ENCODE data around the gene YWHAE. TPM values are rescaled to one million over a fixed set of nuclear protein-coding genes. Genes with fewer than 3 reads are reported as not detected.

YWHAE gene
- total and polyA plus RNA-seq, 2 of the 4 experiments (the other 2 are of a cell fraction): 358 to 774 TPM

DNA sequence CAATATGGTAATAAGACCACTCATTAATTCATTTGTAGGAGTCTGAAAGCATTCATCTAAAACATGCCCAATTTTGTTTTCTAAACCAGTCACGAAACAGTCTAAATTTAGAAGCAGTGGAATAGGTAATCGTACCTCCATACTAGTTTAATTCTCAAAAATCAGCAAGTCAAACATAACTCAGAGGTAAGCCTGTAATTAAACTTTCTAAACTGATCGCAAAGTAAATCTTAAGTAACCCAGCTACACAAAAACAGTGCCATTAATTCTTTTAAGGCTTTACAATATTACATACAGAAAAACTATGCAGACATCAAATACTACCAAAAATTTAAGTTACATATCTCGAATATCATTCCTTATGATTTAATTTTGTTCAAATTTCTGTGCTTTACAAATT lies 31.4 kb downstream of the YWHAE start:
- Histone ChIP-seq H4K5ac (ENCODE audit: low read depth, low read length) (no peak overlapping the region), H2BK5ac (ENCODE audit: low read depth, low read length, poor library complexity, severe bottlenecking) (no peak overlapping the region), H3K36me3 (ENCODE audit: control insufficient read depth, insufficient read depth, low read length) (peaks cover 14% of the 10 kb centered on the region), H3K14ac (replicated peaks; ENCODE audit: low read depth, low read length) (no peak overlapping the region), H3K9me1 (ENCODE audit: insufficient read depth, low read length) (peaks cover 12% of the 10 kb centered on the region), H3K4ac (ENCODE audit: low read depth, low read length) (no peak overlapping the region), H3K9ac (ENCODE audit: low read depth, low read length) (no peak overlapping the region), H2AK9ac (replicated peaks; ENCODE audit: low read depth, low read length, poor library complexity) (no peak overlapping the region), H3K4me2 (ENCODE audit: low read depth, low read length) (no peak overlapping the region), H3K9me3 (ENCODE audit: control insufficient read depth, insufficient read depth, low read length) (no peaks in the 10 kb centered on the region), H3K27ac (ENCODE audit: insufficient read depth, low read length) (no peak overlapping the region), H3K23ac (ENCODE audit: low read depth, low read length) (0 out of 2 replicates have a peak overlapping the region, but pooled peaks have one; percentile 24), H4K20me1 (ENCODE audit: insufficient read depth, low read length) (peaks cover 98% of the 10 kb centered on the region), H4K8ac (ENCODE audit: low read depth in 2 of 2, low read length in 2 of 2) (no peak overlapping the region), H3K56ac (ENCODE audit: extremely low read depth, insufficient read depth, low read length) (no peak overlapping the region), H3K79me1 (ENCODE audit: low read depth in 1 of 2, low read length in 2 of 2) (peaks cover 0 to 52% of the 10 kb centered on the region in 2 experiments; a peak in 2 of 4 replicates), H3K4me3 (ENCODE audit: insufficient read depth, low read depth, low read length) (no peak overlapping the region), H2BK120ac (ENCODE audit: low read depth, low read length) (no peak overlapping the region), H2BK20ac (ENCODE audit: low read depth, low read length) (no peak overlapping the region), H4K91ac (ENCODE audit: insufficient read depth, low read depth, low read length) (no peak overlapping the region), H2AFZ (replicated peaks; ENCODE audit: low read length, poor library complexity) (no peak overlapping the region), H3K18ac (ENCODE audit: low read depth, low read length) (no peak overlapping the region), H2AK5ac (ENCODE audit: low read depth, low read length) (no peak overlapping the region), H3K4me1 (ENCODE audit: control insufficient read depth, insufficient read depth, low read length) (peaks cover 12% of the 10 kb centered on the region), H3K27me3 (ENCODE audit: control insufficient read depth, insufficient read depth, low read length) (no peaks in the 10 kb centered on the region), H2BK15ac (ENCODE audit: low read depth, low read length) (no peak overlapping the region)
- intact Hi-C loops (cut with micrococcal nuclease) (no loop called here), in situ Hi-C loops (cut with MboI; ENCODE audit: low sequenced_read_pairs) (loop anchor here (10.0 kb wide), 2 partner anchors 66 to 146 kb away; partner anchors contain the start of gene INPP5K), dilution Hi-C loops (cut with HindIII; ENCODE audit: low sequenced_read_pairs, unreplicated experiment) (no loop called here)
- CTCF ChIA-PET: no interaction called here
- WGBS, 2 experiments (ENCODE audit: extremely low coverage in 2 of 2, insufficient read length in 1 of 2): no CpG with 5 or more reads among the region's 4 CpGs
- BruUV-seq (replicated peaks): no TSS peak
- no peak for ATAC-seq (ENCODE audit: low read depth)
- no peak for DNase-seq
- no peak for TF ChIP-seq RAD21 (IDR thresholded peaks at IDR 0.05; ENCODE audit: low read length)
- no peak for TF ChIP-seq MAZ (IDR thresholded peaks at IDR 0.05; ENCODE audit: borderline replicate concordance, low read depth, low read length)
- TF ChIP-seq, protein P1, sequence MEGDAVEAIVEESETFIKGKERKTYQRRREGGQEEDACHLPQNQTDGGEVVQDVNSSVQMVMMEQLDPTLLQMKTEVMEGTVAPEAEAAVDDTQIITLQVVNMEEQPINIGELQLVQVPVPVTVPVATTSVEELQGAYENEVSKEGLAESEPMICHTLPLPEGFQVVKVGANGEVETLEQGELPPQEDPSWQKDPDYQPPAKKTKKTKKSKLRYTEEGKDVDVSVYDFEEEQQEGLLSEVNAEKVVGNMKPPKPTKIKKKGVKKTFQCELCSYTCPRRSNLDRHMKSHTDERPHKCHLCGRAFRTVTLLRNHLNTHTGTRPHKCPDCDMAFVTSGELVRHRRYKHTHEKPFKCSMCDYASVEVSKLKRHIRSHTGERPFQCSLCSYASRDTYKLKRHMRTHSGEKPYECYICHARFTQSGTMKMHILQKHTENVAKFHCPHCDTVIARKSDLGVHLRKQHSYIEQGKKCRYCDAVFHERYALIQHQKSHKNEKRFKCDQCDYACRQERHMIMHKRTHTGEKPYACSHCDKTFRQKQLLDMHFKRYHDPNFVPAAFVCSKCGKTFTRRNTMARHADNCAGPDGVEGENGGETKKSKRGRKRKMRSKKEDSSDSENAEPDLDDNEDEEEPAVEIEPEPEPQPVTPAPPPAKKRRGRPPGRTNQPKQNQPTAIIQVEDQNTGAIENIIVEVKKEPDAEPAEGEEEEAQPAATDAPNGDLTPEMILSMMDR (conservative IDR thresholded peaks at IDR 0.05; ENCODE audit: low read depth, low read length): no peak
- TF ChIP-seq MXI1 (IDR thresholded peaks at IDR 0.05; ENCODE audit: borderline replicate concordance, low read depth, low read length): no peak
- TF ChIP-seq MAFK (IDR thresholded peaks at IDR 0.05; ENCODE audit: low read depth, low read length): no peak
- no peak for TF ChIP-seq CEBPB (IDR thresholded peaks at IDR 0.05; ENCODE audit: low read depth, low read length)
- no peak for TF ChIP-seq BHLHE40 (IDR thresholded peaks at IDR 0.05; ENCODE audit: low read depth, low read length)
- TF ChIP-seq SMC3 (IDR thresholded peaks at IDR 0.05; ENCODE audit: low read depth, low read length): no peak
- no peak for TF ChIP-seq NFE2L2 (IDR thresholded peaks at IDR 0.05; ENCODE audit: low read depth, low read length)
- no peak for TF ChIP-seq CHD1 (IDR thresholded peaks at IDR 0.05; ENCODE audit: low read depth, low read length)
- TF ChIP-seq FOS (IDR thresholded peaks at IDR 0.05; ENCODE audit: low read depth, low read length): no peak
- TF ChIP-seq, protein P2, sequence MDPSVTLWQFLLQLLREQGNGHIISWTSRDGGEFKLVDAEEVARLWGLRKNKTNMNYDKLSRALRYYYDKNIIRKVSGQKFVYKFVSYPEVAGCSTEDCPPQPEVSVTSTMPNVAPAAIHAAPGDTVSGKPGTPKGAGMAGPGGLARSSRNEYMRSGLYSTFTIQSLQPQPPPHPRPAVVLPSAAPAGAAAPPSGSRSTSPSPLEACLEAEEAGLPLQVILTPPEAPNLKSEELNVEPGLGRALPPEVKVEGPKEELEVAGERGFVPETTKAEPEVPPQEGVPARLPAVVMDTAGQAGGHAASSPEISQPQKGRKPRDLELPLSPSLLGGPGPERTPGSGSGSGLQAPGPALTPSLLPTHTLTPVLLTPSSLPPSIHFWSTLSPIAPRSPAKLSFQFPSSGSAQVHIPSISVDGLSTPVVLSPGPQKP (IDR thresholded peaks at IDR 0.05; ENCODE audit: borderline replicate concordance, low read depth, low read length): no peak
- TF ChIP-seq RCOR1 (IDR thresholded peaks at IDR 0.05; ENCODE audit: insufficient replicate concordance, low read length): no peak
- POLR2A ChIA-PET (ENCODE audit: unreplicated experiment): no interaction called here
